ENCODE results near the gene CEND1. TPM values are rescaled to one million over a fixed set of nuclear protein-coding genes. Genes with fewer than 3 reads are reported as not detected.

Gene CEND1
- total and polyA plus RNA-seq, 2 of the 13 experiments (the other 11 are each of a cell fraction or from before 2014, with no cell fraction given) = not detected

GRCh38 chr11:830295-831117 is 40.6 kb upstream of the CEND1 start (continued):
- no peak; the same call in 1 of the 2 replicates for TF ChIP-seq ZNF280B (CRISPR knock-in tag; IDR thresholded peaks at IDR 0.05; ENCODE audit: borderline replicate concordance)
- no peak for TF ChIP-seq HHEX (CRISPR knock-in tag; IDR thresholded peaks at IDR 0.05)
- peak; percentile 48; the same call in 1 of the 2 replicates for TF ChIP-seq DMAP1 (CRISPR knock-in tag; IDR thresholded peaks at IDR 0.05)
- TF ChIP-seq GPN1 (CRISPR knock-in tag; IDR thresholded peaks at IDR 0.05; ENCODE audit: borderline replicate concordance) = no peak
- TF ChIP-seq ZNF276 (CRISPR knock-in tag; IDR thresholded peaks at IDR 0.05; ENCODE audit: low read depth) = 0 out of 2 replicates have a peak, but pooled peaks have one; percentile 22
- no peak for TF ChIP-seq ZNF569 (CRISPR knock-in tag; IDR thresholded peaks at IDR 0.05; ENCODE audit: borderline replicate concordance)
- TF ChIP-seq SP140L (CRISPR knock-in tag; IDR thresholded peaks at IDR 0.05; ENCODE audit: borderline replicate concordance) = no peak
- no peak for TF ChIP-seq MED8 (CRISPR knock-in tag; IDR thresholded peaks at IDR 0.05; ENCODE audit: insufficient replicate concordance)
- TF ChIP-seq SIN3A (IDR thresholded peaks at IDR 0.05; ENCODE audit: borderline replicate concordance, low read depth, low read length) = no peak
- TF ChIP-seq EHMT2 (IDR thresholded peaks at IDR 0.05; ENCODE audit: borderline replicate concordance, low read depth, low read length) = no peak
- no peak for TF ChIP-seq SNRNP70 (IDR thresholded peaks at IDR 0.05; ENCODE audit: low read depth, low read length)
- no peak; the same call in 1 of the 2 replicates for TF ChIP-seq NR0B2 (CRISPR knock-in tag; IDR thresholded peaks at IDR 0.05)
- no peak for TF ChIP-seq ZSCAN5A (CRISPR knock-in tag; IDR thresholded peaks at IDR 0.05; ENCODE audit: borderline replicate concordance)
- TF ChIP-seq GLI4 (CRISPR knock-in tag; IDR thresholded peaks at IDR 0.05; ENCODE audit: borderline replicate concordance) = no peak
- TF ChIP-seq SMAD9 (CRISPR knock-in tag; IDR thresholded peaks at IDR 0.05) = no peak
- TF ChIP-seq ZNF263 (CRISPR knock-in tag; IDR thresholded peaks at IDR 0.05) = 0 out of 2 replicates have a peak, but pooled peaks have one; percentile 14
- no peak for TF ChIP-seq MLXIP (CRISPR knock-in tag; IDR thresholded peaks at IDR 0.05; ENCODE audit: borderline replicate concordance)
- TF ChIP-seq ZNF878 (CRISPR knock-in tag; IDR thresholded peaks at IDR 0.05) = no peak
- no peak for TF ChIP-seq ZNF672 (CRISPR knock-in tag; IDR thresholded peaks at IDR 0.05)
- TF ChIP-seq ZNF329 (CRISPR knock-in tag; IDR thresholded peaks at IDR 0.05; ENCODE audit: low read depth) = 0 out of 2 replicates have a peak, but pooled peaks have one; percentile 42

Measured in HepG2 (cell line).